Endothelial cell of umbilical vein (primary cell): ENCODE results near the gene TSPEAR. TPM values are rescaled to one million over a fixed set of nuclear protein-coding genes. Genes with fewer than 3 reads are reported as not detected.

Experiments
- BruUV-seq: library from RNA; stranded (reverse); fragments of 400-500 nt; replicated peaks from 2 replicates; lab custom pipeline; 2021; lab: Mats Ljungman, UMichigan
- CTCF ChIA-PET: fragments of 300-600, 350-600 bp; sonication (Branson Sonifier 250); formaldehyde crosslinking; loops from one replicate; lab custom pipeline; 2021; ENCODE audit warnings: antibody characterized with exemption, inconsistent platforms; lab: Charles Lee
- POLR2A ChIA-PET: fragments of 300-600, 350-600 bp; sonication (Branson Sonifier 250); formaldehyde crosslinking; loops from one replicate; lab custom pipeline; 2021; ENCODE audit warnings: antibody characterized with exemption, inconsistent platforms; lab: Charles Lee
- DNase-seq: peaks from one replicate; pipeline ENCODE4 v3.0.0-alpha.2; 2011; ENCODE audit warnings: low read depth, low spot score
- FAIRE-seq: peaks from 2 replicates; lab custom pipeline; 2011; peaks lifted over from hg19 to GRCh38; lab: Jason Lieb, UNC
- H2AFZ ChIP-seq: 2 replicates; pipeline ENCODE4 v1.6.0; 2012; ENCODE audit warnings: low read depth, low read length, control low read depth, inconsistent platforms
- H3K27ac ChIP-seq: 2 replicates; pipeline ENCODE4 v1.5.1; 2011; ENCODE audit warnings: low read depth, mild to moderate bottlenecking, control low read depth, low read length, moderate library complexity; ENCODE audit not compliant: insufficient read depth
- H3K27me3 ChIP-seq, 2 experiments: 2 replicates each; pipeline versions ENCODE4 v1.6.0 to v1.6.1; 2011; ENCODE audit warnings: low read length in 2 of 2, mixed read lengths in 1 of 2; ENCODE audit not compliant: control insufficient read depth in 2 of 2, insufficient read depth in 2 of 2
- H3K36me3 ChIP-seq, 2 experiments: 2 replicates in 1 of 2; 3 replicates in 1 of 2; pipeline ENCODE4 v1.5.1; 2011; ENCODE audit warnings: low read length in 2 of 2, mild to moderate bottlenecking in 1 of 2, moderate library complexity in 1 of 2; ENCODE audit not compliant: control insufficient read depth in 2 of 2, insufficient read depth in 2 of 2; ENCODE audit errors: extremely low read depth in 1 of 2
- H3K4me1 ChIP-seq: 3 replicates; pipeline ENCODE4 v1.5.1; 2011; ENCODE audit warnings: mild to moderate bottlenecking, low read length; ENCODE audit not compliant: control insufficient read depth, insufficient read depth; ENCODE audit errors: extremely low read depth
- H3K4me2 ChIP-seq: 2 replicates; pipeline ENCODE4 v1.6.1; 2011; ENCODE audit warnings: low read length, control low read depth, mixed read lengths; ENCODE audit not compliant: insufficient read depth
- H3K4me3 ChIP-seq, 3 experiments: fragments of 200-600 bp in 1 of 3; sonication (generic), shearing (Covaris generic) in 1 of 3; replicated peaks in 1 of 3; 2 replicates each; pipeline ENCODE4 v1.5.1; 2011 to 2016; ENCODE audit warnings: control low read depth in 3 of 3, low read length in 3 of 3, mild to moderate bottlenecking in 2 of 3, inconsistent platforms in 1 of 3, low read depth in 1 of 3, moderate library complexity in 1 of 3; ENCODE audit not compliant: insufficient read depth in 1 of 3
- H3K79me2 ChIP-seq: 2 replicates; pipeline ENCODE4 v1.6.0; 2012; ENCODE audit warnings: low read length, inconsistent platforms; ENCODE audit not compliant: control insufficient read depth, insufficient read depth
- H3K9ac ChIP-seq: replicated peaks from 2 replicates; pipeline ENCODE3; 2011; ENCODE audit warnings: low read length, control low read depth; ENCODE audit not compliant: insufficient read depth; ENCODE audit errors: extremely low read depth
- H3K9me1 ChIP-seq: replicated peaks from 3 replicates; pipeline ENCODE4 v1.6.0; 2011; ENCODE audit warnings: mild to moderate bottlenecking, low read length; ENCODE audit not compliant: control insufficient read depth, insufficient read depth; ENCODE audit errors: extremely low read depth
- H3K9me3 ChIP-seq: replicated peaks from 2 replicates; pipeline ENCODE4 v1.5.1; 2012; ENCODE audit warnings: low read length, inconsistent platforms; ENCODE audit not compliant: control insufficient read depth, insufficient read depth
- H4K20me1 ChIP-seq: replicated peaks from 2 replicates; pipeline ENCODE3; 2011; ENCODE audit warnings: mild to moderate bottlenecking, low read length; ENCODE audit not compliant: control insufficient read depth, insufficient read depth; ENCODE audit errors: extremely low read depth
- FOS ChIP-seq: IDR thresholded peaks from 2 replicates; pipeline ENCODE4 v1.6.1; 2011; ENCODE audit warnings: mild to moderate bottlenecking, low read length, moderate library complexity, borderline replicate concordance; ENCODE audit not compliant: insufficient read depth
- MYC ChIP-seq: IDR thresholded peaks from one replicate; pipeline ENCODE4 v1.6.1; 2011; ENCODE audit warnings: mild to moderate bottlenecking, low read depth, low read length
- POLR2A ChIP-seq: IDR thresholded peaks from 2 replicates; pipeline ENCODE4 v1.6.1; 2012; ENCODE audit warnings: low read depth, mild to moderate bottlenecking, control low read depth, low read length
- POLR2AphosphoS5 ChIP-seq: IDR thresholded peaks from 2 replicates; pipeline ENCODE4 v1.6.1; 2012; ENCODE audit warnings: low read depth, mild to moderate bottlenecking, control low read depth, low read length, moderate library complexity; ENCODE audit not compliant: insufficient read depth
- dilution Hi-C: fragments of 300-500 bp; cut with MboI; formaldehyde crosslinking; loops from one replicate; pipeline ENCODE4 v1.15.0; 2019; ENCODE audit warnings: low sequenced_read_pairs; ENCODE audit not compliant: extremely low pct_ligation_motif_present
- intact Hi-C: fragments of 100-400 bp; cut with micrococcal nuclease; formaldehyde crosslinking; loops from one replicate; pipeline ENCODE4 v1.10.0; 2022
- polyA plus RNA-seq, 4 experiments: library from polyadenylated mRNA; depleted of rRNA in 3 of 4; stranded (reverse) in 3 of 4; unstranded in 1 of 4; fragments of >200 nt; gene quantifications; 2 replicates each; pipeline versions ENCODE4 v1.2.1 to v1.2.3, GENCODE V29; 2011 to 2012; ENCODE audit warnings: missing spikeins in 1 of 4
- total RNA-seq: library from RNA; stranded (reverse); gene quantifications from 2 replicates; pipeline ENCODE4 v1.2.3, GENCODE V29; 2021
- TF ChIP-seq, protein P1 (sequence below), 2 donors: IDR thresholded peaks; 1 replicate in 1 of 2; 2 replicates in 1 of 2; pipeline ENCODE4 v1.5.1; 2011; ENCODE audit warnings: low read length in 2 of 2, mild to moderate bottlenecking in 2 of 2, moderate library complexity in 2 of 2, control low read depth in 1 of 2, inconsistent platforms in 1 of 2, low read depth in 1 of 2; ENCODE audit not compliant: insufficient read depth in 1 of 2; ENCODE audit errors: extremely low read depth in 1 of 2

The TSPEAR gene
- total and polyA plus RNA-seq, 2 donors (not counting 3 experiments of a cell fraction or from before 2014, with no cell fraction given) = 0.01 TPM; not detected in 1

DNA sequence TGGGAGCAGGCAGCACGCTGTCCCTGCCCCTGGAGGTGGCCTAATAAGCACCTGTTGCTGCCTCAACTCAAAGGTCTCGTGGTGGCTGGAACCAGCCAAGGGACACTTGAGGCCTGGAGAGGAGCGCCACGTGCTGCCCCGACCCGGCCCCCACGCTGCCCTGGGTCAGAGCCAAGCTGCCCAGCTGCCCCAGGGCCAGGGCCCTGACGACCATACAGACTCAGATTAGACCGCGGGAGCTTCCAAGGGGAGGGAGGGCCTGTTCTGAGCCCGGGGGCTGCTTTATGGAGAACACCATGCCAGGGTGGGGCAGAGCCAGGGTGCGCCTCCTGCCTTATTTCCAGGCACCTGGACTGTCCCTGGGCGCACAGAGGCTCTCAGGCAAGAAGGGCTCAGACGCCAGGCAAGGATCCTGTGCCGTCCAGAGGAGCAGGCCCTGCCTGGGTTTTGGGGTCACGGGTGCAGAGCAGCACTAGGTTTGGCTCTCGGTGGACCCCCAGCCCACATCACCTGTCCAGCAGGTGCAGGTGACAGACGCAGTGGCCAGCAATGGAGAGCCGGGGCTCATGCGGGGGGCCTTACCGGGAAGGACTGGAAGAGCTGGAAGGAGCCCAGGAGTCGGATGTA is 190.0 kb downstream of the TSPEAR start:
- intact Hi-C loops = no loop called here
- H3K9me3 ChIP-seq = no peaks in the 10 kb centered on the region

More for the DNA sequence above, 190.0 kb downstream of the TSPEAR start:
- FAIRE-seq (no peak), DNase-seq (no peak)
- ChIA-PET CTCF (no interaction called here), POLR2A (no interaction called here)
- no peak for TF ChIP-seq MYC
- no peak for TF ChIP-seq FOS
- TF ChIP-seq POLR2A = no peak
- no peak for TF ChIP-seq POLR2AphosphoS5
- TF ChIP-seq, protein P1, sequence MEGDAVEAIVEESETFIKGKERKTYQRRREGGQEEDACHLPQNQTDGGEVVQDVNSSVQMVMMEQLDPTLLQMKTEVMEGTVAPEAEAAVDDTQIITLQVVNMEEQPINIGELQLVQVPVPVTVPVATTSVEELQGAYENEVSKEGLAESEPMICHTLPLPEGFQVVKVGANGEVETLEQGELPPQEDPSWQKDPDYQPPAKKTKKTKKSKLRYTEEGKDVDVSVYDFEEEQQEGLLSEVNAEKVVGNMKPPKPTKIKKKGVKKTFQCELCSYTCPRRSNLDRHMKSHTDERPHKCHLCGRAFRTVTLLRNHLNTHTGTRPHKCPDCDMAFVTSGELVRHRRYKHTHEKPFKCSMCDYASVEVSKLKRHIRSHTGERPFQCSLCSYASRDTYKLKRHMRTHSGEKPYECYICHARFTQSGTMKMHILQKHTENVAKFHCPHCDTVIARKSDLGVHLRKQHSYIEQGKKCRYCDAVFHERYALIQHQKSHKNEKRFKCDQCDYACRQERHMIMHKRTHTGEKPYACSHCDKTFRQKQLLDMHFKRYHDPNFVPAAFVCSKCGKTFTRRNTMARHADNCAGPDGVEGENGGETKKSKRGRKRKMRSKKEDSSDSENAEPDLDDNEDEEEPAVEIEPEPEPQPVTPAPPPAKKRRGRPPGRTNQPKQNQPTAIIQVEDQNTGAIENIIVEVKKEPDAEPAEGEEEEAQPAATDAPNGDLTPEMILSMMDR (IDR thresholded peaks at IDR 0.05; ENCODE audit: extremely low read depth in 1 of 2, insufficient read depth in 1 of 2, low read depth in 1 of 2, low read length in 2 of 2) = no peak
- no TSS peak for BruUV-seq
- Histone ChIP-seq H3K27me3 (no peaks in the 10 kb centered on the region), H3K9me1 (no peaks in the 10 kb centered on the region), H3K36me3 (no peaks in the 10 kb centered on the region), H3K27ac (no peak overlapping the region), H2AFZ (no peak overlapping the region), H3K4me3 (no peak overlapping the region), H3K4me2 (no peak overlapping the region), H4K20me1 (no peaks in the 10 kb centered on the region), H3K4me1 (no peaks in the 10 kb centered on the region), H3K79me2 (no peaks in the 10 kb centered on the region), H3K9ac (no peak overlapping the region)
- dilution Hi-C loops = no loop called here
